GM18508 (cell line): Measurements from ENCODE around the gene CACNA2D3.

Experiments used
- ATAC-seq: cut with Tn5 transposase; IDR thresholded peaks from one replicate; pipeline ENCODE4 v1.9.1; 2021; ENCODE audit warnings: moderate number of reproducible peaks; ENCODE audit not compliant: insufficient read depth, unreplicated experiment

CACNA2D3 gene

GRCh38 chr3:54126551-54126950, 4.2 kb downstream of the CACNA2D3 start:
- no peak for ATAC-seq

GRCh38 chr3:54127499-54128056, 5.2 kb downstream of the CACNA2D3 start:
- ATAC-seq: no peak

GRCh38 chr3:54131026-54131605, 8.8 kb downstream of the CACNA2D3 start:
- ATAC-seq: no peak

- no peak for ATAC-seq
These were observed 9.5 kb downstream of the CACNA2D3 start for GRCh38 chr3:54131890-54132289.

GRCh38 chr3:54132685-54133084, 10.3 kb downstream of the CACNA2D3 start:
- ATAC-seq: no peak

GRCh38 chr3:54133196-54133595, 10.8 kb downstream of the CACNA2D3 start:
- ATAC-seq: no peak

GRCh38 chr3:54134155-54134554, 11.8 kb downstream of the CACNA2D3 start:
- ATAC-seq: no peak

GRCh38 chr3:54134713-54135112, 12.4 kb downstream of the CACNA2D3 start:
- no peak for ATAC-seq

GRCh38 chr3:54137311-54137710, 15.0 kb downstream of the CACNA2D3 start:
- ATAC-seq: no peak

GRCh38 chr3:54138937-54139547, 16.7 kb downstream of the CACNA2D3 start:
- no peak for ATAC-seq

- ATAC-seq: no peak
These were observed 17.3 kb downstream of the CACNA2D3 start for GRCh38 chr3:54139630-54140029.

GRCh38 chr3:54144284-54144683, 21.9 kb downstream of the CACNA2D3 start:
- ATAC-seq: no peak

- ATAC-seq: no peak
These were observed 24.3 kb downstream of the CACNA2D3 start for GRCh38 chr3:54146506-54147239.

- no peak for ATAC-seq
These were observed 28.6 kb downstream of the CACNA2D3 start for GRCh38 chr3:54150864-54151467.

GRCh38 chr3:54153477-54153876, 31.1 kb downstream of the CACNA2D3 start:
- ATAC-seq: no peak

- ATAC-seq: no peak
These were observed 35.5 kb downstream of the CACNA2D3 start for GRCh38 chr3:54157860-54158259.

GRCh38 chr3:54159917-54160316, 37.6 kb downstream of the CACNA2D3 start:
- ATAC-seq: no peak

- no peak for ATAC-seq
These were observed 41.1 kb downstream of the CACNA2D3 start for GRCh38 chr3:54163441-54163840.

GRCh38 chr3:54164192-54164975, 42.0 kb downstream of the CACNA2D3 start:
- ATAC-seq: no peak

GRCh38 chr3:54165865-54166264, 43.5 kb downstream of the CACNA2D3 start:
- no peak for ATAC-seq
